GM21576 (cell line): ENCODE data around the gene DDN.
A peak's percentile ranks its signal among the peaks of the same experiment; 100 is the strongest.

Source experiments
- ATAC-seq: cut with Tn5 transposase; IDR thresholded peaks from one replicate; pipeline ENCODE4 v1.9.1; 2021; ENCODE audit warnings: mild to moderate bottlenecking, moderate library complexity; ENCODE audit not compliant: unreplicated experiment

Gene DDN

GRCh38 chr12:49032276-49032675, 33.1 kb upstream of the DDN start:
- no peak for ATAC-seq

DNA sequence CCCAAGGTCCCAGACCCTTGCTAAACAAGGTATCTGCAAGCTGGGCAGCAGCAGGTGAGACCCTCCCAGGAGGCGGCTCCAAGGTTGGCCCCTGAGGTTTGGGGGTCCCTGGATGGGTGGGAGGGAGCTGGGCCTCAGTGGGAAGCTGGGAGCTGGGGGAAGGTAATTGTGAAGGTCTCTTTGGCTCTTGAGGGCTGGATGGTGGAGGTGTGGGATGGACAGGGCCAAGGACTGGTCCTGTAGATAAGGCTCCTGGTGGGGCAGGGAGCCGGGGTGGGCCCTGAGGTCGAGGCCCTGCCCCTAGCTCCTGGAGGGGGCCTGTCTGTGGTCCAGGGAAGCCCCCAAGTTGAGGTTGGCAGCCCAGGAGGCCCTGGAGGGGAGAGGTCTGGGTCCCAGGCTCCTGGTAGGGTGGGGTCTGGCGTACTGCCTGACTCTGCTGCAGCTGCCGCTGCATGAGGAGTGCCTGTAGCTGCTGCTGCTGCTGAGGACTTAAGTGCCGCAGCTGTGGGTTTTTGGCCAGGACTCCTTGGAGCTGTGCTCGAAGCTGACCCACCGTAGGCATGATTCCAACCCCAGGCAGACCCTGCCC, 32.5 kb upstream of the DDN start:
- ATAC-seq, result no peak

- no peak for ATAC-seq
Observed at GRCh38 chr12:49030714-49031572, 31.8 kb upstream of the DDN start.

GRCh38 chr12:49030119-49030518, 30.9 kb upstream of the DDN start:
- ATAC-seq, result no peak

GRCh38 chr12:49028666-49029275, 29.6 kb upstream of the DDN start:
- ATAC-seq, result no peak

- ATAC-seq, result no peak
Observed at GRCh38 chr12:49027846-49028555, 28.8 kb upstream of the DDN start.

- no peak for ATAC-seq
Observed at GRCh38 chr12:49026678-49027480, 27.7 kb upstream of the DDN start.

DNA sequence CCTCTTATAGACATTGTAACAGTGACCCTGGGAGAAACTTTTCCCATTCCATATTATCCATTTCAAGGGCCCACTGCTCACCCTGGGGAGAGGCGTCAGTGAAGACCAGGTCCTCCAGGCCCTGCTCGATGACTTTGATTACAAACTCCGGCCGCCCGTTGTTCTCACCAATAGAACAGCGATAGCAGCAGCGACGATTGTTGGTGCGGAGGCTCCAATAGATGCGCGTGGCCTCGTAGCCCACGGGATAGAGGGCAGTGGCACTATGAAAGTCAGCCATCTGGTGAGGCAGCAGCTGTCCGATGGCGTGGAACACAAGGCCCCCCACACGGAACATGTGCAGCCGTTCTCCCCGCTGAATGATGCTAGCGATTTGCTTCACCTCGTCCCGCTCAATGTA, 26.9 kb upstream of the DDN start:
- ATAC-seq, result no peak

DNA sequence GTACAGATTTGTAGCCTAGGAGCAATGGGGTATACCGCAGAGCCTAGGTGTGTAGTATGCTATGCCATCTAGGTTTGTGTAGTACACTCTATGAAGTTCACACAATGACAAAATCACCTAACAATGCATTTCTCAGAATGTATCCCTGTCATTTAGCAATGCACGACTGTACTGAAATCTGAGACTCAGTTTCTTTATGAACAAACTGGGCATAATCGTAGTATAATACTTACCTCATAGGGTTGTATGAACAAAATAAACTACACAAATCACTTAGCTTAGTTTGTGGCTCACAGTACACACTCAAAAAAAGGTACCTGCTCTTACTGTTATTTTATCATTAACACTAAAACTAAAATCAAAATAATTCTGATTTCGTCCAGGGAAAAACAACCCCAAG, 26.3 kb upstream of the DDN start:
- no peak for ATAC-seq

- no peak for ATAC-seq
Observed at GRCh38 chr12:49024543-49024942, 25.4 kb upstream of the DDN start.

DNA sequence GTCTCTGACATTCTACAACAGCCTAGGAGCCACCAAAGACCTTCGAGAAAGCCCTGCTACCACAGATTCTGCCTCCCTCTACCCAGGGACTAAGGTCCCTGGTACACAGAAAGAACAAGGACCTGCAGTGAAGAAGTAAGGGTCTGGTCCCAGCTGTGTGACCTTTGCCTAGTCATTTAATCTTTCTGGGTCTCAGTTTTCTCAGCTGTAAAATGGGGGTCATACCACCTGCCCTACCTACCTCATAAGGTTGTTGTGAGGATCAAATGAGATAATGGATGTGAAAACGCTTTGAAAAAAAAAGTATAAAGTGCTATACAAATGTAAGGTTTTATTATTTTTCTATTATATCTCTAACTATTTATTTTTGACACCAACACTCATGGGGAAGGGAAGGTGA, 24.6 kb upstream of the DDN start:
- ATAC-seq, result no peak

DNA sequence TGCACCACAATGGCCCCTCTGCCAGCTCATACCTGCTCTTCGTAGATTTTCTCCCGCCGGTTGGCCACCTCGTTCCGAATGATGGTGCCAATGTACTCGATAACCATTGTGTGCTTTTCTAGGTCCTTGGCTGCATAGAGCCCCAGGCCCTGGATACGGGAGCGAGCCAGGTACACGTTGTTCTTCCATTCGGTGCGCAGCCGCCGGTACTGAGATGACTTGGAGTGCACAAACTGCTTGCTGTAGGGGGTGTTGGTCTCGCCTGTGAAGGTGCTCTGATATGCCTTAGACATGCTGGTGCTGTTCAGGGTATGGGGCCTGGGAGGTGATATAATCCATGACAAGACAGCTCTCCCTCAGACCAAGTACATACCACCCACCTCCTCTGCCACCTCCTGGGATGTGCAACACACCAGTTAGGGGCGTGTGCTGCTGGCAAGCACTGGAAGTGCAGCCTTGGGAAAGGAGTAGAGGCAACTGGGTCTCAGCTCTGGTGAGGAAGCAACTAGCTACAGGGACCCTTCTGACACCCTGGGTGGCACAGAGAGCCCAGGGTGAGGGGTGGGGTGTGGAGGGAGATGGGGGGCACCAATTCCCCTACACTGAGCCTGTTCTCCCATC, 23.5 kb upstream of the DDN start:
- no peak for ATAC-seq

DNA sequence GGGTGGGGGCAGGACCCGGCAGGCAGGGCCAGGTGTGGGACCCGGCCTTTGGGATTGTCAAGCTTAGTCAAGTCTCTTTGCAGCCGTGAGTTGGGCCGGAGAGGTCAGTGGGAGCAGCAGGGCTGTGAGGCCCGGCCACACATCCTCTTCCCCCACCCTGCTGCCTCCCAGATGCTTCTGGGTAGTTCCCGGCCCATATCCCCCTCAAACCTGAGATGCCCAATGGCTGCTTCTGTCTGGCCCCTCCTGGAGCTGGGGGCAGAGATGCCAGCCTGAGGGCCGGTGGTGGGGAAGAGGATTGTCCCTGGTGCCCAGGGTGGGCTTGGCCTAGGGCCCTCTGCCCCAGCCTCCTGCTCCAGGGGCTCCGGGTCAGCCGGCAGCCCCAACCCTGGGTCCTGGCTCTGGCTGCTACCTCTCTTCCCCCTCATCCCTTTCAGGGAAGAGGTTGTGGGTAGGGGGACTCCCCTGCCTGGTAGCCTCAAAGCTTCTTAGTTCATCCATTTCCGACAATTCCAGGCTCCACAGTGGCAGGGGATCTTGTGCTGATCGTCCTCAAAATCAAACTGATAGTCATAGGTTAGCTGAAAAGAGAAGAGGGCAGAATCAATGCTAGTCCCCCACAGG, 22.2 kb upstream of the DDN start:
- ATAC-seq, result no peak

DNA sequence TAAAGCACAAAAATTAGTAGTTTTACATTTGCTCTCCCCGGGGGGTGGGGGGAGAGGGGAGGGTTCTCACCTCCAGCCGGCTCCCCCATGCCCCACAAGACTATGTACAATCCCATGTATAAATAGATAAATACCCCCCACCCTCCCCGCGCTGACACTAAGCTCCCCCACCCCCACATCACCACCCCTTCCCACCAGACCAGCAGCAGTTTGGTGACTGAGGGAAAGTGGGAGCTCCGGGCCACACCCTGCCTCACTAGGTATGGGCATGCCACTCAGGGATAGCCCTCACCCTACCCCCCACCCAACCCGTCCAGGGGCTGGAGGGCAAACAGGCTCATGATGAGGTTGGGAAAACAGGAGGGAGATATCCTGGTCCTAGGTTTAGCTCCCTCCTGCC, 21.3 kb upstream of the DDN start:
- no peak for ATAC-seq

DNA sequence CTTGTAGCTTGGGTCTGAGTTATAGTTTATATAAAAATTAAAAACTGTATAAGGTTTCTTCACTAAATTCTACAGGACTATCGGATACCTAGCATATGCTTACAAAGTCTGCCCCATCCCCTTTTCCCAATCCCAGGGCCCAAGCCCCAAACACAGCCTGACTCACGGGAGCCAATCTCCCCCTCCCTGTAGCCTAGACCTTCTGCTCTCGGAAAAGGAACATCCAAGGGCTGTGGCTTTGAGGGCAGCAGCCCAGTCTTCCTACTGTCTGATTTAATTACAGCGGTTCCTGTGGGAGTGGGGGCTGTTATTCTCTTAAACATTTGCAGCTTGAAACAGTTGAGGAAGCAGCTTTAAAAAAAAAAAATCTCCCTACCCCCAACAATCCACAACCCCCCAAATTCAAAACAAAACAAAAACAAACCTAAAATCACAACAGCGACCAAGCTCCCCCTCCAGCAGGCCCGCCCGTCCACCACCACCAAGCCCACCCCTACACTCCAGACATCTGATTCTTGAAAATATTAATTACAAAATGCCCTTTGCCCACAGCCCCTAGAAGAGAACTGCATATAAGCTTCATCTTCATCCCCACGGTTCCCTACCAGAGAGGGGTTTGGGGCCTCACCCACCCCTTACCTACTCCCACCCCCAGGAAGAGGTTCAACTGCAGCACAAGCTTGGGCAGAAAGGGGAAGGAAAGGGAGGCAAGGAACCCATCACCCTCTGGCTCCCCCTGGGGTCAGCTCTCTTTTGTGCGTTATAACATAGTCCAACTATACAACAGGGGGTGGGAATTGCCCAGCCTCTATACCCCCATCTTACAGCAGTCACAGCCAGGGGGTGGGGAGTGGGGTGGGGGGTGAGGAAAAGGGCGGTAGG, 20.5 kb upstream of the DDN start:
- ATAC-seq, result no peak

- no peak for ATAC-seq
Observed at GRCh38 chr12:49019120-49019430, 19.9 kb upstream of the DDN start.

DNA sequence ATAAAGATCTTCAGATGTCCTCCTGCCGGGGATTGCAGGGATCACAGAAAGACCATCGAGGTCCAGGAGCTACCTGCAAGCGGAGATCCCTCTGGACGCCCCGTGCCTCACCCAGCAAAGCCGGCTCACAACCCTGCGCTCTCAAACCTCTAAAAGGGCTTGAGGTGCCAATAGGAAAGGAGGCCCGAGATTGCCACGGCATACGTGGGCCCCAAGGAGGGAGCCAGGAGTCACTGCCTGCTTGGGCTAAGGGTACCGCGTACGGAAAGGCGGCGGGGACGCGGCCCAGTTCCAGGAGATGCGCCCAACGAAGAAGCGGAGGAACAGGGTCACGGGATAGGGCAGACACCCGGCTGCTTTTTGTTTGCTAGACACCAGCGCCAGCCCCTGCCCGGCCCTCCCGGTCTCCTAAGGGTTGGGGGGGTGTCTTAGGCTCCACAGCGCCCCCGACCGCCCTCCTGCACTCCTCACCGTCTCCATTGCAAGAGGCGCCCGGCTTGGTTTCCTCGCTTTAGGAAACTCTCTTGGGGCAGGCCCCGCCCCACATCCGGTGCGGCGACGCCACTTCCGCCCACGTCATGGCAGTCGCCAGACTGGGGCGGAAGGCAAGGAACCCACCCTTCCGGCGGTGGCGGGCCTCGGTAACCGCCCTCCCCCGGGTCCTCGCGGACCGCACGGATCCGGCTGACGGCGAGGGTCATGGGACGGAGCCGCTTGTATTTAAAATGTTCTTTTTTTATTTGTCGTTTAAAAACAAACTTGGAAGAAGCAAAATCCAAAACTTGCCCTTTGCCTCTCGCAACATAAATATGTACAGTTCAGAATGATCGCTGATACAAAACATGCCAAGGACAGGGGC, 19.3 kb upstream of the DDN start, which contains the start of gene PRKAG1:
TSS of gene PRKAG1 (minus strand) at position 516 of the 859 bp plus-strand sequence. CDS start at position 480, 36 bp downstream.
- ATAC-seq, result peak; percentile 84

GRCh38 chr12:49017891-49018260, 18.7 kb upstream of the DDN start:
- ATAC-seq, result peak; percentile 13
